Sigmoid colon (tissue), 4 donors: ENCODE results near the gene XPNPEP3.

Experiments
- POLR2AphosphoS5 ChIP-seq, 4 donors: sonication (generic); formaldehyde crosslinking; IDR thresholded peaks; one replicate each; pipeline ENCODE4 v1.6.1; 2017; ENCODE audit warnings: antibody characterized with exemption in 4 of 4
- TF ChIP-seq, protein P1 (sequence below), 4 experiments: fragments of 450-650 bp in 3 of 4; fragments of 200-600 bp in 1 of 4; IDR thresholded peaks; one replicate each; pipeline ENCODE4 v1.5.1; 2016 to 2019; ENCODE audit warnings: antibody characterized with exemption in 4 of 4, mild to moderate bottlenecking in 3 of 4, moderate library complexity in 2 of 4

DNA sequence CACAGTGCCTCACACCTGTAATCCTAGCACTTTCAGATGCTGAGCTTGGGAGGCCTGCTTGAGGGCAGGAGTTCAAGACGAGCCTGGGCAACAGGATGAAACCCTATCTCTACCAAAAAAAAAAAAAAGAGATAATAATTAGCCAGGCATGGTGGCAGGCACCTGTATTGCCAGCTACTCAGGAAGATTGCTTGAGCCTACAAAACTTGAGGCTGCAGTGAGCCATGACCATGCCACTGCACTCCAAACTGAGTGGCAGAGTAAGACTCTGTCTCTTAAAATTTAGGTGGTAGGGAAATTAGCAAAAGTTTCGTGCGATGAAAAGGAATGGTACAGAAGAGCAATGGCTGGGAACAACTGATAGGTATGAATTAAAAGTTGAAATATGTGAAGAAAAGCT lies 18.5 kb upstream of the XPNPEP3 start:
- TF ChIP-seq, protein P1, sequence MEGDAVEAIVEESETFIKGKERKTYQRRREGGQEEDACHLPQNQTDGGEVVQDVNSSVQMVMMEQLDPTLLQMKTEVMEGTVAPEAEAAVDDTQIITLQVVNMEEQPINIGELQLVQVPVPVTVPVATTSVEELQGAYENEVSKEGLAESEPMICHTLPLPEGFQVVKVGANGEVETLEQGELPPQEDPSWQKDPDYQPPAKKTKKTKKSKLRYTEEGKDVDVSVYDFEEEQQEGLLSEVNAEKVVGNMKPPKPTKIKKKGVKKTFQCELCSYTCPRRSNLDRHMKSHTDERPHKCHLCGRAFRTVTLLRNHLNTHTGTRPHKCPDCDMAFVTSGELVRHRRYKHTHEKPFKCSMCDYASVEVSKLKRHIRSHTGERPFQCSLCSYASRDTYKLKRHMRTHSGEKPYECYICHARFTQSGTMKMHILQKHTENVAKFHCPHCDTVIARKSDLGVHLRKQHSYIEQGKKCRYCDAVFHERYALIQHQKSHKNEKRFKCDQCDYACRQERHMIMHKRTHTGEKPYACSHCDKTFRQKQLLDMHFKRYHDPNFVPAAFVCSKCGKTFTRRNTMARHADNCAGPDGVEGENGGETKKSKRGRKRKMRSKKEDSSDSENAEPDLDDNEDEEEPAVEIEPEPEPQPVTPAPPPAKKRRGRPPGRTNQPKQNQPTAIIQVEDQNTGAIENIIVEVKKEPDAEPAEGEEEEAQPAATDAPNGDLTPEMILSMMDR (IDR thresholded peaks at IDR 0.05): no peak
- no peak for TF ChIP-seq POLR2AphosphoS5 (IDR thresholded peaks at IDR 0.05)
